ENCODE data around the gene CLDN9.

DNA sequence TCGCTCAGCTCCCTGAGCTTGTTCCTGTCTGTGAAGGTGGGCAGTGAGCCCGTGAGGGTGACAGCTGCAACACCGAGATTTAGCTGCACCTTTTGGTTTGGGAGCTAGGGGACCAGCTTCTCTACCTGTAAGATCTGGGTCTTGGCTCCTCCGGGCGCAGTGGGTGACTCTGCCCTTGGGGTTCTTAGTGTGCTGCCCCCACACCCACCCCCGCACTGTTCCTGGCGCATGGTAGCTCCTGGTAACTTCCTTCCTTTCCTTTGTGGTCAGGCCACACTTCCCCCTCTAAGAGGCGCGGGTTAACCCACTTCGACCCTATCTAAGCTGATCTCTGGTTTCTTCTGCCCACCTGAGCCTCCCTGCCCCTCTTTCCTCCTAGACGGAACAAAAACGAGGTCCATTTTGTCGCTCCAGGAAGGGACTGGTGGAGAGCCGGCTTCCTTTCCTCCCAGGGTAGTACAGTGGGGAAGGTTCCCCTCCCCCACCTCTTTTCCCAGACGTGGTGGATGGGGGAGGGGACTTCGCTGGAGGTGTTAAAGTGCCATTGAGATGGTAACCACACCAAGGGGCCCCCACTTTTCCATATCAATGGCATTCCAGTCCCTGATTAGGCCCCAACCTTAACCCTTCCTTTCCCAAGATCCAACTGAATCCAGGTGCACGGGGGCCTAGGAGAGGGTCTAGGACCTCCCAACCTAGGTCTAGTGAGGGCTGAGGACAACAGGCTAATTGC lies 4.6 kb upstream of the CLDN9 start:
- no peak for TF ChIP-seq POLR2A (IDR thresholded peaks at IDR 0.05)
- TF ChIP-seq, protein P1, sequence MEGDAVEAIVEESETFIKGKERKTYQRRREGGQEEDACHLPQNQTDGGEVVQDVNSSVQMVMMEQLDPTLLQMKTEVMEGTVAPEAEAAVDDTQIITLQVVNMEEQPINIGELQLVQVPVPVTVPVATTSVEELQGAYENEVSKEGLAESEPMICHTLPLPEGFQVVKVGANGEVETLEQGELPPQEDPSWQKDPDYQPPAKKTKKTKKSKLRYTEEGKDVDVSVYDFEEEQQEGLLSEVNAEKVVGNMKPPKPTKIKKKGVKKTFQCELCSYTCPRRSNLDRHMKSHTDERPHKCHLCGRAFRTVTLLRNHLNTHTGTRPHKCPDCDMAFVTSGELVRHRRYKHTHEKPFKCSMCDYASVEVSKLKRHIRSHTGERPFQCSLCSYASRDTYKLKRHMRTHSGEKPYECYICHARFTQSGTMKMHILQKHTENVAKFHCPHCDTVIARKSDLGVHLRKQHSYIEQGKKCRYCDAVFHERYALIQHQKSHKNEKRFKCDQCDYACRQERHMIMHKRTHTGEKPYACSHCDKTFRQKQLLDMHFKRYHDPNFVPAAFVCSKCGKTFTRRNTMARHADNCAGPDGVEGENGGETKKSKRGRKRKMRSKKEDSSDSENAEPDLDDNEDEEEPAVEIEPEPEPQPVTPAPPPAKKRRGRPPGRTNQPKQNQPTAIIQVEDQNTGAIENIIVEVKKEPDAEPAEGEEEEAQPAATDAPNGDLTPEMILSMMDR (IDR thresholded peaks at IDR 0.05): no peak
